ENCODE measurements around the gene ELMO3.

Gene ELMO3

DNA sequence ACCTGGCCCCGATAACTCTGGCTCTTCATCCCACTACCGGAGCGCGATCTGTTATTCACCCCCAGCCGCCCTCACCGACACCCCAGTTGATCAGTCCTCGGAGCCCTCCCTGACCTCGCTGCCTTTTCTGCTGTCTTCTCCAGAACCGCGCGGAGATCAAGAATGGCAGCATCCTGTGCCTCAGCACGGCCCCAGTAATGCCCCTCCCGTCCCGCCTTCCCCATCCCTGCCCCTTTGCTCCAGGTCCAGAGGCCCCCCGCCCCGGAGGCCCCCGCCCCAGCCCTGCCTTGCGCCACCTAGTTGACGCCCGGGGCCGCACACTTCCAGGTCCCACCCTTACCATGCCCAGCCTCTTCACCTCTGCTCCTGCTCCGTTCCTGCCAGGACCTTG is 872 bp downstream of the ELMO3 start:
- no peak for DNase-seq (ENCODE audit: low read depth)

DNA sequence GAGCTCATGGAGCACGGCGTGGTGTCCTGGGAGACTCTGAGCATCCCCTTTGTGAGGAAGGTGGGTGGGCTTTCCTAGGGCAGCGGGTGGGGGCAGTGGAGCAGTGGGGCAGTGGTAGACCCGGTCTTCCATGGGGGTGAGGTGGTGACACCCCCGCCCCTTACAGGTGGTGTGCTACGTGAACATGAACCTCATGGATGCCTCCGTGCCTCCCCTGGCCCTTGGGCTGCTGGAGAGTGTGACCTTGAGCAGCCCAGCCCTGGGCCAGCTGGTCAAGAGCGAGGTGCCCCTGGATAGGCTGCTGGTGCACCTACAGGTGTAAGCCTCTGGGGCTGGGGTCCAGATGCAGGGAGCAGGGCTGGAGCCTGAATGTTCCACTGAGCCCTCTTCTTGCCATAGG is 1.6 kb downstream of the ELMO3 start:
- DNase-seq (ENCODE audit: low read depth): no peak

DNA sequence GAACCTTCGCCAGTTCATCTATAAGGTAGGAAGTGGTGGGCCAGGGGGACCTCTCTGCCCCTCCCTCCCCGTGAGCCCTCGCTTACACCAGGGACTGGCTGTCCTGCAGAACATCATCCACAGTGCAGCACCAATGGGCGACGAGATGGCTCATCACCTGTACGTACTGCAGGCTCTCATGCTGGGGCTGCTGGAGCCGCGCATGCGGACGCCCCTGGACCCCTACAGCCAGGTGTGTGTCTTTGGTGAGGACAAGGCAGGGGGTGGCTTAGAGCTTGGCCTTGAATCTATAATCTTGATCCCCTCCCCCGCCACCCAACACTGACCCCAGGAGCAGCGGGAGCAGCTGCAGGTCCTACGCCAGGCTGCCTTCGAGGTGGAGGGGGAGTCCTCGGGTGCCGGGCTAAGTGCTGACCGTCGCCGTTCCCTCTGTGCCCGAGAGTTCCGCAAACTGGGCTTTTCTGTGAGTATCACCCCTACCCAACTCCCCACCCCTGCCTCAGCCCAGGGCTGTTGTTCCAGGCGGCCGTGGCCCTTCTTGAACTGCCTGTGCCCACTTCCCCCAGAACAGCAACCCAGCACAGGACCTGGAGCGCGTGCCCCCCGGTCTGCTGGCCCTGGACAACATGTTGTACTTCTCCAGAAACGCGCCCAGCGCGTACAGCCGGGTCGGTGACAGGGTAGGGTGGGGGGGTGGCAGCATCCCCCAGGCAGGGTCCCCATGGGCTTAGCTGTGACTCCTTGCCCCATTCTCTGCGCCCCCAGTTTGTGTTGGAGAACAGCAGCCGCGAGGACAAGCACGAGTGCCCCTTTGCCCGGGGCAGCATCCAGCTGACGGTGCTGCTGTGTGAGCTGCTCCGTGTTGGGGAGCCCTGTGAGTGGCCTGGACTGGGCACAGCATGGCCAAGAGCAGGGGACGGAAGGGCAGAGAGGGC is 2.7 kb downstream of the ELMO3 start:
- DNase-seq (ENCODE audit: low read depth): no peak

DNA sequence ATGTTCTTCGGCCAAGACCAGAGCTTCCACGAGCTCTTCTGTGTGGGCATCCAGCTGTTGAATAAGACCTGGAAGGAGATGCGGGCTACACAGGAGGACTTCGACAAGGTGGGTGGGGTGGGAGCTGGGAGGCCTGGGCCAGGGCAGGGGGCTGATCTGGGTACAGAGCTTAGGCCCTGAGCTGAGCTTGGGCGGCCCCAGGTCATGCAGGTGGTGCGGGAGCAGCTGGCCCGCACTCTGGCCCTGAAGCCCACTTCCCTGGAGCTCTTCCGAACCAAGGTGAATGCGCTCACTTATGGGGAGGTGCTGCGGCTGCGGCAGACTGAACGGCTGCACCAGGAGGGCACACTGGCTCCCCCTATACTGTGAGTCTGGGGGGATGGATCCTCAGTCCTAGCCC is 3.5 kb downstream of the ELMO3 start:
- DNase-seq (ENCODE audit: low read depth): no peak

DNA sequence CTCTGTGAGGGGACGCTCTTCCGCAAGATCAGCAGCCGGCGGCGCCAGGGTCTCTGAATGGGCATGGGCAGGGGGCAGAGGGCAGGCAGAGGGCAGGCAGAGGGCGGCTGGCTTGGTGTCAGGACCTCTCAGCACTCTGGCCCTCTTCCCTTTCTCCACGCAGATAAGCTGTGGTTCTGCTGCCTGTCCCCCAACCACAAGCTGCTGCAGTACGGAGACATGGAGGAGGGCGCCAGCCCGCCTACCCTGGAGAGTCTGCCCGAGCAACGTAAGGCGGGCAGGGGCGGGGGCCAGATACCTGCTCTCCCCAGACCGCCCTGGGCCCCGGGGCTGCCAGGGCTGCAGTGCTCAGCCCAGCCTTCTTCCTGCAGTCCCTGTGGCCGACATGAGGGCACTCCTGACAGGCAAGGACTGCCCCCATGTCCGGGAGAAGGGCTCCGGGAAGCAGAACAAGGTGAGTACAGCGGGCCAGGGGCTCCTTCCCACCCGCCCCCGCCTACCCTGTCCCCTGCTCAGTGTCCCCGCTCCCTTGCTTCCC is 4.1 kb downstream of the ELMO3 start:
- DNase-seq (ENCODE audit: low read depth): no peak

DNA sequence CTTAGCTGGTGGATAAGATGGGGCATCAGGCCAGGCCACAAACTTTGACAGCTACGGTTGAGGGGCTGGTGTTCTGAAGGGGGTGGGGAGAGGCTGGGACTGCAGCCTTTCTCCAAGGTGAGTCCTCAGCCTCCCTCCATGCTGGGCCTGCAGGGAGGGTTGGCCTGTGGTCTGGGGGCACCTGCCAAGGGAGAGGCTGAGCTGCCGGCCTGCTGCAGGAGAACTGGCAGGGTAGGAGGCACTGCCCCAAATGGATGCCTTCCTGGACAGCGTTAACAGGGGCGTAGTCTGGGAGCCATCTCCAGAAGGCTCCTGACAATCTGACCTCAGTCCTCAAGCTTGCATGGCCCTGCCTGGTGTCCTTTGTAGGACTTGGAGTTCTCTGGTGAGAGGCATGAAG is 5.1 kb downstream of the ELMO3 start:
- no peak for DNase-seq (ENCODE audit: low read depth)

DNA sequence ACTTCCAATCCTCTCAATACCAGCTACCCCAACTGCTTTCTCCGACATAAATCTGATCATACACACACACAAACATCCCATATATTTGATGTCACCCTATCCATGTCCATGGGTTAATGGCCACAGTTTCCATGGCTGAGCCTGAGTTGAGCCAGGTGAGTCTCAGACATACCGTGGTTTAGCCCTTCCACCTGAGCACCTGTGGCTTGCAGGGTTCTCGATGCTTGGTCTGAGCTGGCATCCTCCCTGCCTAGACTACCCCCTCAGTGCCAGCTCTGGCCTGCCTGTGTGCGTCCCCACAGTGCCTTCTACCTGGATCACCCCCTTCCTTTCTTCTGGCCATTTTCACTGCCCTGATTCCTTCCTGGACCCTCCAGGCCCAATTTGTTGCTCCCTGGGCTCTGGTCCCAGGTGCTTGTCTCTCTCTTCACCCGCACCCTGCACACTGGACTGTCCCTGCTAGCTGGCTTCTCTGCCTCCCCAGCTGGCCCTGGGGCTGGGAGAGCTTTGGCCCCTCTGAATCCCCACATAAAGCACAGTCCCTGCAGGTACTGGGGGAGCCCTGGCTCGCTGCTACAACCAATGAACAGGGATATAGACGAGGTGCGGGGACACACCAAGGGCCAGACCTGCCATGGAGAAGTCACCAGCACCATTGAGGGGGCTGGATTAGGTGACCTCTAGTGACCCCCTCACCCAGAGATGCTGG is 7.4 kb downstream of the ELMO3 start:
- no peak for DNase-seq (ENCODE audit: low read depth)

DNA sequence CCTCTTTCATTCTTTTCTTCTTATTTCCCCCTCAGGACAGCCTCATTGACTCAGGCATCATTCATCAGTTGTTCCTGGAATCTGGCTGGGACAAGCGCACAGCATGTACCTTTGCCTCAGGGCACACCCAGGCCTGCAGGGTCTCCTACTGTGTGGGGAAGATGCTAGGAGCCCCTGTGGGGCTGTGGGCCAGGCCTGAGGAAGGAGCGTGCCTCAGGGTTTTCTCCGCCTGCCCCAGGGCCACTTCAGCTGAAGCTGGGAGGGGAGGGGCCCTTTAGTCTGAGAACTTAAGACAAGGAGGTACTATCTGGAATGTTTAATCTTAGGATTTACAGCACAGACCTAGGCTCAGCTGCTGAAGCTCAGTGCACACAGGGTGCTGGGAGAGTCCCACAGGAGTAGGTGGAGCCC is 7.9 kb downstream of the ELMO3 start:
- no peak for DNase-seq (ENCODE audit: low read depth)

DNA sequence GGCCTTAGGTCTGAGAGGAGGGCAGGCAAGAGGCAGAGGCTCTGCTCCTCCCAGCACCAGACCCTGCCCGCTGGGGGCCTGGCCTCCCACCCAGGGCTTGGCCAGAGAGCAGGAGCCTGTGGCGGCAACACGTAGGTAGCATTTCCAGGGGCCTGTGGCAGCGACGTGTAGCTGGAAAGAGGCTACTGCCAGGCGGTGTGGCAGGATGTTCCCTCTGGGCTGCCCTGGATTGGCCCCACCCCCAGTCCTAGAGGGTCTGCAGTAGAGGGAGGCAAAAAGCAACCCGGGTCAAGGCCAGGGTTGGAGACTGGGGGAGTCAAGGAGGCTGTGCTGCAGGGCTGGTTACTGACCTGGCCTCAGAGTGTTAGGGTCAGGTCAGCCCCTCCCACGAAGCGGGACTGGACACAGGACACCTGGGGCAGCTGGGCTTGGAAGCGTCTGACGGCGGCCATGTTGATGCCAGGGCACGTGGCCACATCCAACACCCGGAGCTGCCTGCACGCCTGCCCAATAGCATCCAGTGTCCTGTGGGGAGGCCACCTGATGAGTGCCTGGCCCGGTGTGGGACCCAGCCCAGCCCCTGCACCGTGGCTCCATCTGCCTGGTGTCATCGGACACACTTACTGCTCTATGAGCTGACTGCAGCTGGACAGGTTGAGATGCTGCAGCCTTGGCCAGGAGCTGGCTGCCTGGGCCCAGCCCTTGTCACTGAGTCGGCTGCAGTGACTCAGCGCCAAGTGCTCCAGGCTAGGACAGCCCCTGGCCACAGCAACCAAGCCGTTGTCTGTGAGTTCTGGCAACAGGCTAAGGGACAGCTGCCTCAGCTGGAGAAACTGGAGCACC is 8.5 kb downstream of the ELMO3 start:
- peak; percentile 81 for DNase-seq (ENCODE audit: low read depth)

DNA sequence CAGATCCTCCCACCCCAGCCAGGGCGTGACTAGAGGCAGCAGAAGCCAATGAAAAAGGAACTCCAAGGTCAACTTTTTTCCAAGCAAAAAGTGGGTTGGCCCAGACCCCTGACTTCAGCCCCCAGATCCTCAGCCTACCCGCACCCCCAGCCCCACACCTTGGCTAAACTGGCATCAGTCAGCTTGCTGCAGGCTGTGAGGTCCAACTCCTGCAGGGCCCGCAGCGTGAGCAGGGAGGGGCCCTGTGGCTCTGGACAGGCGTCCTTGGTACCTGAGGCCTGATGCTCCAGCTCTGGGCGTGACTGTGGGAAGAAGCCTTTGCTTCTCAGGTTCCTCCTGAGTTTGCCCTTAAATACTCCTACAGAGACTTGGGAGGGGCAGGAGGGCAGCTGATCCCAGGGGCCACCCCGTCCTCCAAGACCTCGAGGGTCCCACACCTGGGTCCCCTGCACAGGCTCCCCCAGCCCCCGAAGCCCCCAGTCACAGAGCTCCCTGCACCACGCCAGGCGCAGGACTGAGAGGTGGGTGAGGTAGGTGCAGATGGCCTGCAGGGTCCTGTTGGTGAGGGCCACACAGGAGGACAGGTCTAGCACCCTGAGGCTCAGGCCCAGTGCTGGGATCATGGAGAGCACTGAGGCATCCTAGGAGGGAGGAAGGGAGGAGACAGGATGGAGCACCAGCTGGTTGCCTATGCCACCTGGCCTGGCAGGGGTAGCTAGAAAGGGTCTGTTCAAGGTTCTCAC is 9.4 kb downstream of the ELMO3 start:
- no peak for DNase-seq (ENCODE audit: low read depth)

DNA sequence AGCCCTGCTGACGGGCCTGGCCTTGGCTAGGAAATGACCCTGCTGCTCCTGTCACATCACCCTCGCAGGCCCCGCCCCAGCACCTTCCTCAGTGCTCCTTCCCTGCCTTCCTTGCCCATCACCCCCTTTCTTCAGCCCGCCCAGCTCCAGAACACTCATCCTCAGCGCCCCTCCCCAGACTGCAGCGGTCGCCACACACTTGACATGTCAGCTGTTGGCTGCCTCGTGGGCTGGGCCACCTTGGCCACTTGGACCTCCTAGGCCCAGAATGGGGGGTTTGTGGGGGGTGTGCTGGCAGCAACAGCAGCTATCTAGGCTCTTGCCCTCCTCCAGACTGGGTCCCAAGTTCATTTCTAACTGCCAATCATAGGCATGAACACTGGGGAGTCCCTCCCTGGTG is 10.6 kb downstream of the ELMO3 start:
- DNase-seq (ENCODE audit: low read depth): no peak

DNA sequence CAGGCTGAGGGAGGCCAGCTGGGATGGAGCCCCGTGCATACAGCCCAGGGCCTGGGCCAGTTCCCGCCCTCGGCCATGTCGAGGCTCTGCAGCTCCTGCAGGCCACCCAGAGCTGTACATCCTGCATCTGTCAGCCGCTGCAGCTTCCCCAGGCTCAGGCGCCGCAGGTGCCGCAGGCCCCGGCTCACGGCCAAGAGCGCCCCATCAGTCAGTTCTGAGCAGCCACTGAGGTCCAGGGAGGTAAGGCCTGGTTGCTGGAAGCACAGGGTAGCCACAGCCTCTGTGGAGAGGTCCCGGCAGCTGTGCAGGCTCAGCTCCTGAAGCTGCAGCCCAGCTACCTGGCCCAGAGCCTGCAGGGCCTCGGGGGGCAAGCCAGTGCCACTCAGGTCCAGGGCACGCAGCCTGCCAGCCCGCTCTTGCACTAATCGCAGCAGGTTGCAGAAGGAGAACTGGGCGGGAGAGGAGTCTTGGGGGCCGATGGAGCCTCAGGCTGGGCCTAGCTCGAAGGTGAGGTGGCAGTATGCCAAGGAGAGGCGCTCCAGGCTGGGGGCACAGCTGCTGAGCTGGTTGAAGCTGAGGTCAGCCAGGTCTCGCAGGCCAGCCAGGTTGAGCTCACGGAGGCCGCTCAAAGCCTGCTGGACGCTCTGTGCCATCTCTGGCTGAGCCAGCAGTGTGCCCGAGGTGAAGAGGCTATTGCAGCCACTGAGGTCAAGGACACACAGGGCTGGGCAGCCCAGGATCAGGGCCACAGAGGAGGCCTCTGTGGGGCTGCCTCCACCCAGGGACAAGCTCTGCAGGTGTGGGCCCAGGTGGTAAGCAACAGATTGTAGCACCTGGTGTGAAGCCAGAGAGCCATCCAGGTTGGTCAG is 11.4 kb downstream of the ELMO3 start:
- DNase-seq (ENCODE audit: low read depth): no peak

DNA sequence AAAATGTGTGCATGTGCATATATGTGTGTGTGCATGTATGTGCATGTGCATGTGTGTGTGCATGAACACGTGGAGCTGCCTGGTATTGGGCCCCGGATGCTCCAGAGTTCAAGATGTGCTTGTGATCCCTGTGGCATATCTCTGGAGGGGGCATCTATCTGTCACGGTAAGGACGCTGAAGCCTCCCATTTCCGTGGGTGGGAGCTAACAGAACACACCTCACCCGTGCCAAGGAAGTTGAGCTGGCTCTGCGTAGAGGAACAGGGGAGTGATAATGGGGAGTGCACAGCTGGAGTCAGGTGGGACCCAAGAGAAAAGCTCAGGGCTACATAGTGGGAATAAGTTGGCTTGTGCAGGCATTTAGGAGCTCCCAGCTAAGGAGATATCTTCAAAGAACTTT is 12.7 kb downstream of the ELMO3 start:
- DNase-seq (ENCODE audit: low read depth): no peak

DNA sequence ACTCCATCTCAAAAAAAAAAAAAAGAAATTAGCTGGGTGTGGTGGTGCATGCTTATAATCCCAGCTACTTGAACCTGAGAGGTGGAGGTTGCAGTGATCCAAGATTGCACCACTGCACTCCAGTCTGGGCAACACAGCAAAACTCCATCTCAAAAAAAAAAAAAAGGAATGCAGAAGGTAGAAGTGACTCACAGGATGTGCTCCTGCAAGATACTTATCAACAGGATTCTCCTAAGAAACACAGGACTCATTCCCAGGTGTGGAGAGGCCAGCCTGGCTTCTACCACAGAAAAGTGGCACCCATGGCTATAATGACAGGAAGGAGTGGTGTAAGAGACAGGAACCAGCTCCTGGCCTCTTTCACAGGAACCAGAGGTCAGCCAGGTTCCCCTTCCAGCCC is 13.8 kb downstream of the ELMO3 start:
- DNase-seq (ENCODE audit: low read depth): no peak

DNA sequence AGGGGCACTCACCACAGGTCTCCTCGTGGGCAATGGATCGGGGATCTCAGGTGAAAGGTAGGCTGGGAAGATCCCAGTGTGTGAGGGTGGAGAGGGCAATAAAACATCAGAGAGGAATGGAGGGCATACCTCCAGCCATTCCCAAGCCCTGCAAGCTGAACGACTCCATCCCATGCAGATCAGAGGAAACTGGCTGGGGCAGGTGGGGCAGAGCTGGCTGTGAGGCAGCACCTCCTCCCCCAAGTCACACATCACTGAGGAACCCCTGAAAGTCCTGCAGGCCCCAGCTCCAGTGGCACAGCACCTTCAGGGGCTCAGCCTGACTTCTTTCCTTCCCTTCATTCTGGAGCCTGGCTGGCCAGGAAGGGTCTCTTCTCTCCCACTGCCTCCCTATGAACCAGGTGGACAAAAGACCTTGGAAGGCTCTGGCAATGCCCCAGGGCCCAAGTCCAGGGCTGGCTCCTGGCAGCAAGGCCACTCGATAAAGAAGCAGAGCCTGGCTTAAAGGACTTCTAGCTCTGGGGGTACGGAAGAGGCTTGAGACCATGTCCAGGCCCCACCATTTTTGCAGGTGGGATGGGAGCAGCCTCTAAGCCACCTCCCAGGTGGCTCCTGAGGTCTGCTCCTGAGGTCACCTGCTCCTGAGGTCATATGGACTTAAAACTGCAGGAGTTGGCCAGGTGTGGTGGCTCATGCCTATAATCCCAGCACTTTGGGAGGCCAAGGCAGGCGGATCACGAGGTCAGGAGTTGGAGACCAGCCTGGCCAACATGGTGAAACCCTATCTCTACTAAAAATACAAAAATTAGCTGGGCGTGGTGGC is 14.5 kb downstream of the ELMO3 start:
- no peak for DNase-seq (ENCODE audit: low read depth)

DNA sequence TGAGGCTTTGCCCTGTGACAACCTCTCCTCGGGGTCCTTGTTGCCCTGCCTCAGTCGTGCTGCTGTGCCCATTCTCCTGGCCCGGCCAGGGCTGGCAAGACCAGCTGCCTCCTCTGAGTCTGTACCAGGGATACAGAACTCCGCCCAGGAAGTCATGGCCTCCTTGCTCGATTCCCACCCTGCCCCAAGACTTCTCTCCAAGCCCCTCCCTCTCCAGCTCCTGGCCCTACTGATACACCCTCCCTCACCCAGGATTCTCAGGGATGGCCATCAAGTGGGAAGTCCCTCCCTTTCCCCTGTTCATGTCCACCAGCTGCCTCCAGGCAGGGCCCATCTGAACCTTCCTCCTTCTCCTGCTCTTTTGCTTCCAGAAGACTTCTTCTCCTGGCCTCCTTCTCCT is 16.8 kb downstream of the ELMO3 start:
- DNase-seq (ENCODE audit: low read depth): peak; percentile 31

DNA sequence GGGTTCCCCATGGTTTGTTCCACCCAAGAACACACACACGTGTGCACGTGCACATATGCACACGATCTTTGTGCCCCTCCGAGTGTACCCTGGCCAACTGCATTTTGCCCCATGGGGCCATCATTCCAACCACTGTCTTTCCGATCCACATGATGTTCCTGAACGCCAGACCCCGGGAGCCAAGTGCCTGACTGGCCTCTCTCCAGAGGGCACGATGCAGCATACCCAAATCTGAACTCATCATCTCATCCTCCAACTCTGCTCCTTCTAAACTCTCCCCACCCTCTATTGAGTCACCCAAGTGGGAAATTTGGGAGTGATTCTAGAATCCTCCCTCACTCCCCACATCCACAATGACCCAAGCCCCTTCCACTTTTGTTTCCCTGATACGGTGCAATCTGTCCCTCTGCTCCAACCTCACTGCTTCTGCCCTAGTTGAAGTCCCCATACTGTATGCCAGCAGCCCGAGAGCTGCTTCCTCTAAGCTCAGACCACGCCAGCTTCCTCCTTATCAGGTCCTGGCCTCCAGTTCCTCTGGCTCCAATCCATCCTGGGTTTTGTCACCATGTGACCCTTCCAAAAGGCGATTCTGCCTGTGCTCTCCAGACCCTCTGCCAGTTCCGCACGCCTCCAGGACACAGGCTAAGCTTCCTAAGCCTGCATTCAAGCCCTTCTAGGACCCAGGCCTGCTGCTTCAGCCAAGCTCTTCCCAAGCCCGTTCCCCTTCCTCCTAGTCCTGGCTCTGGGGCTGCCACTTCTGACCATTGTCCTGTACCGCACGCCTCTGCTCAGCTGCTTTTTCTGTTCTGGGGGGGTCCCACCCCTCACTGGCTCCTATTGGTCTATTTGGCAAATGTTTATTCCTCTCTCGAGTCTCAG is 17.9 kb downstream of the ELMO3 start:
- no peak for DNase-seq (ENCODE audit: low read depth)

DNA sequence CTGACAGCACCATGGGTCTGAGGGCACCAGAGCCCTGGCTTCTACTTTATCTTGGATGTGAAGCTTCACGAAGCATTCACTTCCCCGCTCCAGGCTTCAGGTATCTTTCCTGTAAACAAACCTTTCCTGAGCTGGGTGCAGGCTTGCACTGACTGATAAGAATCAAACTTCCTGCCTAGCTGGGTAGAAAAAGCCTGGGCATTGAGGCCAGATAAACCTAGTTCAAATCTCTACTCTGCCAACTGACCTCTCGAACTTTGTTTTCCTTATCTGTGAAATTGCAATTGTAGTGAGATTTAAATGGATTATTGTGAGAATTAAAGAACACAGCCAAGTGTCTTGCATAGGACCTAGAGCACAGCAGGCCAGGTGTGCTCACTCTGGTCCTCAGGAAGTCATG is 25.1 kb downstream of the ELMO3 start:
- no peak for DNase-seq (ENCODE audit: low read depth)

Measured in EH (cell line).